HepG2 (cell line): ENCODE data around the gene PRMT6. TPM values are rescaled to one million over a fixed set of nuclear protein-coding genes. Genes with fewer than 3 reads are reported as not detected.

Source experiments
- DNMT3B ChIP-seq: conservative IDR thresholded peaks from 2 replicates; pipeline ENCODE4 v1.6.1; 2016; ENCODE audit warnings: missing biosample characterization, control low read depth
- POLR2AphosphoS2 ChIP-seq: IDR thresholded peaks from 2 replicates; pipeline ENCODE4 v1.6.1; 2011; ENCODE audit warnings: low read depth, low read length, improper control_type of control experiment
- TP53 ChIP-seq: sonication (generic); formaldehyde crosslinking; conservative IDR thresholded peaks from 2 replicates; pipeline ENCODE4 v1.4.0; 2020; ENCODE audit warnings: missing genetic modification reagents
- WIZ ChIP-seq: sonication (generic); formaldehyde crosslinking; IDR thresholded peaks from 2 replicates; pipeline ENCODE4 v1.5.1; 2020; ENCODE audit warnings: mild to moderate bottlenecking, missing genetic modification reagents
- polyA plus RNA-seq, 8 experiments: library from polyadenylated mRNA; depleted of rRNA in 3 of 8; stranded (reverse) in 7 of 8; unstranded in 1 of 8; fragments of >200 nt; fragmentation: Illumina TruSeq in 4 of 8; extraction: Trizol in 4 of 8; gene quantifications; 2 replicates each; pipeline versions ENCODE4 v1.2.1 to v1.2.3, GENCODE V29; 2011 to 2016; ENCODE audit warnings: low read depth in 4 of 8, missing spikeins in 1 of 8, mixed read lengths in 1 of 8; ENCODE audit not compliant: insufficient read depth in 1 of 8
- total RNA-seq, 5 experiments: library from RNA; depleted of rRNA; stranded (reverse); fragments of >200 nt; fragmentation: Illumina TruSeq; extraction: Trizol; gene quantifications; 2 replicates each; pipeline ENCODE4 v1.2.3, GENCODE V29; 2016; ENCODE audit warnings: low read depth in 1 of 5
- TF ChIP-seq, protein P1 (sequence below): sonication (generic); formaldehyde crosslinking; IDR thresholded peaks from 2 replicates; pipeline ENCODE4 v1.4.0; 2020; ENCODE audit warnings: mild to moderate bottlenecking, missing genetic modification reagents
- TF ChIP-seq, protein P2 (sequence below): sonication (generic); formaldehyde crosslinking; IDR thresholded peaks from 2 replicates; pipeline ENCODE4 v1.8.1; 2023; ENCODE audit warnings: missing genetic modification reagents, inconsistent platforms, borderline replicate concordance
- TF ChIP-seq, protein P3 (sequence below): sonication (generic); formaldehyde crosslinking; IDR thresholded peaks from 2 replicates; pipeline ENCODE4 v1.5.1; 2020; ENCODE audit warnings: mild to moderate bottlenecking, missing genetic modification reagents, moderate library complexity
- TF ChIP-seq, protein P4 (sequence below): sonication (generic); formaldehyde crosslinking; IDR thresholded peaks from 2 replicates; pipeline ENCODE4 v1.4.0; 2020; ENCODE audit warnings: missing genetic modification reagents, borderline replicate concordance

The PRMT6 gene
- total and polyA plus RNA-seq, 2 of the 13 experiments (the other 11 are each of a cell fraction or from before 2014, with no cell fraction given), result 8.1 to 15.8 TPM

DNA sequence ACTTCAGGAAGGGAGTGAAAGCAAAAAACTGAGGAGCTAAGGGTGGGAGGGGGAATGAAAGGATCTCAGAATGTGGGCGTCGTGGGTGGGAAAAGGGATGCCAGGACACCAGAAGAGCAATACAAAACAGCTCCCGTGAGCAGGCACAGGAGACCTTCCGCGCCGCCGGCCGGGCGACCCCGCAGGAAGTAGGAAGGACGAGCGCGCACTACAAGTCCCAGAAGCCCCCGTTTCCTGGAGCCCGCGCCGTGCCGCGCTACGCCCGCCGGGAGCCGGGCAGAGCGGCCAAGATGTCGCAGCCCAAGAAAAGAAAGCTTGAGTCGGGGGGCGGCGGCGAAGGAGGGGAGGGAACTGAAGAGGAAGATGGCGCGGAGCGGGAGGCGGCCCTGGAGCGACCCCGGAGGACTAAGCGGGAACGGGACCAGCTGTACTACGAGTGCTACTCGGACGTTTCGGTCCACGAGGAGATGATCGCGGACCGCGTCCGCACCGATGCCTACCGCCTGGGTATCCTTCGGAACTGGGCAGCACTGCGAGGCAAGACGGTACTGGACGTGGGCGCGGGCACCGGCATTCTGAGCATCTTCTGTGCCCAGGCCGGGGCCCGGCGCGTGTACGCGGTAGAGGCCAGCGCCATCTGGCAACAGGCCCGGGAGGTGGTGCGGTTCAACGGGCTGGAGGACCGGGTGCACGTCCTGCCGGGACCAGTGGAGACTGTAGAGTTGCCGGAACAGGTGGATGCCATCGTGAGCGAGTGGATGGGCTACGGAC lies at the start of gene PRMT6 (continued):
- peak; percentile 75 for TF ChIP-seq WIZ (CRISPR knock-in tag)
- TF ChIP-seq, protein P1, sequence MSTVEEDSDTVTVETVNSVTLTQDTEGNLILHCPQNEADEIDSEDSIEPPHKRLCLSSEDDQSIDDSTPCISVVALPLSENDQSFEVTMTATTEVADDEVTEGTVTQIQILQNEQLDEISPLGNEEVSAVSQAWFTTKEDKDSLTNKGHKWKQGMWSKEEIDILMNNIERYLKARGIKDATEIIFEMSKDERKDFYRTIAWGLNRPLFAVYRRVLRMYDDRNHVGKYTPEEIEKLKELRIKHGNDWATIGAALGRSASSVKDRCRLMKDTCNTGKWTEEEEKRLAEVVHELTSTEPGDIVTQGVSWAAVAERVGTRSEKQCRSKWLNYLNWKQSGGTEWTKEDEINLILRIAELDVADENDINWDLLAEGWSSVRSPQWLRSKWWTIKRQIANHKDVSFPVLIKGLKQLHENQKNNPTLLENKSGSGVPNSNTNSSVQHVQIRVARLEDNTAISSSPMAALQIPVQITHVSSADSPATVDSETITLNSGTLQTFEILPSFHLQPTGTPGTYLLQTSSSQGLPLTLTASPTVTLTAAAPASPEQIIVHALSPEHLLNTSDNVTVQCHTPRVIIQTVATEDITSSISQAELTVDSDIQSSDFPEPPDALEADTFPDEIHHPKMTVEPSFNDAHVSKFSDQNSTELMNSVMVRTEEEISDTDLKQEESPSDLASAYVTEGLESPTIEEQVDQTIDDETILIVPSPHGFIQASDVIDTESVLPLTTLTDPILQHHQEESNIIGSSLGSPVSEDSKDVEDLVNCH (CRISPR knock-in tag), result no peak
- TF ChIP-seq POLR2AphosphoS2, result no peak
- TF ChIP-seq, protein P2, sequence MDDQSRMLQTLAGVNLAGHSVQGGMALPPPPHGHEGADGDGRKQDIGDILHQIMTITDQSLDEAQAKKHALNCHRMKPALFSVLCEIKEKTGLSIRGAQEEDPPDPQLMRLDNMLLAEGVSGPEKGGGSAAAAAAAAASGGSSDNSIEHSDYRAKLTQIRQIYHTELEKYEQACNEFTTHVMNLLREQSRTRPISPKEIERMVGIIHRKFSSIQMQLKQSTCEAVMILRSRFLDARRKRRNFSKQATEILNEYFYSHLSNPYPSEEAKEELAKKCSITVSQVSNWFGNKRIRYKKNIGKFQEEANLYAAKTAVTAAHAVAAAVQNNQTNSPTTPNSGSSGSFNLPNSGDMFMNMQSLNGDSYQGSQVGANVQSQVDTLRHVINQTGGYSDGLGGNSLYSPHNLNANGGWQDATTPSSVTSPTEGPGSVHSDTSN (CRISPR knock-in tag), result no peak
- no peak for TF ChIP-seq TP53 (CRISPR knock-in tag)
- TF ChIP-seq, protein P3, sequence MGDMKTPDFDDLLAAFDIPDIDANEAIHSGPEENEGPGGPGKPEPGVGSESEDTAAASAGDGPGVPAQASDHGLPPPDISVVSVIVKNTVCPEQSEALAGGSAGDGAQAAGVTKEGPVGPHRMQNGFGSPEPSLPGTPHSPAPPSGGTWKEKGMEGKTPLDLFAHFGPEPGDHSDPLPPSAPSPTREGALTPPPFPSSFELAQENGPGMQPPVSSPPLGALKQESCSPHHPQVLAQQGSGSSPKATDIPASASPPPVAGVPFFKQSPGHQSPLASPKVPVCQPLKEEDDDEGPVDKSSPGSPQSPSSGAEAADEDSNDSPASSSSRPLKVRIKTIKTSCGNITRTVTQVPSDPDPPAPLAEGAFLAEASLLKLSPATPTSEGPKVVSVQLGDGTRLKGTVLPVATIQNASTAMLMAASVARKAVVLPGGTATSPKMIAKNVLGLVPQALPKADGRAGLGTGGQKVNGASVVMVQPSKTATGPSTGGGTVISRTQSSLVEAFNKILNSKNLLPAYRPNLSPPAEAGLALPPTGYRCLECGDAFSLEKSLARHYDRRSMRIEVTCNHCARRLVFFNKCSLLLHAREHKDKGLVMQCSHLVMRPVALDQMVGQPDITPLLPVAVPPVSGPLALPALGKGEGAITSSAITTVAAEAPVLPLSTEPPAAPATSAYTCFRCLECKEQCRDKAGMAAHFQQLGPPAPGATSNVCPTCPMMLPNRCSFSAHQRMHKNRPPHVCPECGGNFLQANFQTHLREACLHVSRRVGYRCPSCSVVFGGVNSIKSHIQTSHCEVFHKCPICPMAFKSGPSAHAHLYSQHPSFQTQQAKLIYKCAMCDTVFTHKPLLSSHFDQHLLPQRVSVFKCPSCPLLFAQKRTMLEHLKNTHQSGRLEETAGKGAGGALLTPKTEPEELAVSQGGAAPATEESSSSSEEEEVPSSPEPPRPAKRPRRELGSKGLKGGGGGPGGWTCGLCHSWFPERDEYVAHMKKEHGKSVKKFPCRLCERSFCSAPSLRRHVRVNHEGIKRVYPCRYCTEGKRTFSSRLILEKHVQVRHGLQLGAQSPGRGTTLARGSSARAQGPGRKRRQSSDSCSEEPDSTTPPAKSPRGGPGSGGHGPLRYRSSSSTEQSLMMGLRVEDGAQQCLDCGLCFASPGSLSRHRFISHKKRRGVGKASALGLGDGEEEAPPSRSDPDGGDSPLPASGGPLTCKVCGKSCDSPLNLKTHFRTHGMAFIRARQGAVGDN (CRISPR knock-in tag), result peak; percentile 81
- TF ChIP-seq, protein P4, sequence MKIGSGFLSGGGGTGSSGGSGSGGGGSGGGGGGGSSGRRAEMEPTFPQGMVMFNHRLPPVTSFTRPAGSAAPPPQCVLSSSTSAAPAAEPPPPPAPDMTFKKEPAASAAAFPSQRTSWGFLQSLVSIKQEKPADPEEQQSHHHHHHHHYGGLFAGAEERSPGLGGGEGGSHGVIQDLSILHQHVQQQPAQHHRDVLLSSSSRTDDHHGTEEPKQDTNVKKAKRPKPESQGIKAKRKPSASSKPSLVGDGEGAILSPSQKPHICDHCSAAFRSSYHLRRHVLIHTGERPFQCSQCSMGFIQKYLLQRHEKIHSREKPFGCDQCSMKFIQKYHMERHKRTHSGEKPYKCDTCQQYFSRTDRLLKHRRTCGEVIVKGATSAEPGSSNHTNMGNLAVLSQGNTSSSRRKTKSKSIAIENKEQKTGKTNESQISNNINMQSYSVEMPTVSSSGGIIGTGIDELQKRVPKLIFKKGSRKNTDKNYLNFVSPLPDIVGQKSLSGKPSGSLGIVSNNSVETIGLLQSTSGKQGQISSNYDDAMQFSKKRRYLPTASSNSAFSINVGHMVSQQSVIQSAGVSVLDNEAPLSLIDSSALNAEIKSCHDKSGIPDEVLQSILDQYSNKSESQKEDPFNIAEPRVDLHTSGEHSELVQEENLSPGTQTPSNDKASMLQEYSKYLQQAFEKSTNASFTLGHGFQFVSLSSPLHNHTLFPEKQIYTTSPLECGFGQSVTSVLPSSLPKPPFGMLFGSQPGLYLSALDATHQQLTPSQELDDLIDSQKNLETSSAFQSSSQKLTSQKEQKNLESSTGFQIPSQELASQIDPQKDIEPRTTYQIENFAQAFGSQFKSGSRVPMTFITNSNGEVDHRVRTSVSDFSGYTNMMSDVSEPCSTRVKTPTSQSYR (CRISPR knock-in tag), result no peak
- TF ChIP-seq DNMT3B (CRISPR knock-in tag), result no peak
